Stimulated activated CD4-positive, alpha-beta T cell treated with anti-CD3 and anti-CD28 coated beads, Interleukin-2, amount 100 ng/mL, for 4 hours (primary cell): ENCODE measurements around the gene MTMR10.

Experiments used
- DNase-seq: peaks from one replicate; pipeline ENCODE4 v3.0.0-alpha.2; 2020; ENCODE audit warnings: low read depth

Gene MTMR10

DNA sequence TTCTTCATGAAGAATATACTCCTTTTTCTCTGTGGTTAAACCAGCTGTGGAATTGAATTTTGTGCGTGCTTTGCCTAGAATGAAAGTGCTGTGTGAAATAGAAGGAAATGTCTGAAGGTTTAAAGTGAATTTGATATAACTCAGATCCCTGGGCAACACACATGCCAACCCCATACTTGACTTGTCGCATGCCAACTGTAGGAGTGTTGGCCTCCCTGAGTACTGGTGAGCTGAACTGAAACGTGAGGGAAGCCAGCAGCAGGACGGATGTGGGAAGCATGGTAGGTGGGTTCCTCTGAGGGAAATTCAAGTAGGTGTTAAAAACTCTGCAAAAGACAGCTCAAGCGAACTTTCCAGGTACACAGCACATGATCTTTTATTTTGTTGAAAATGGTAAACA, 73.1 kb downstream of the MTMR10 start:
- DNase-seq: no peak

DNA sequence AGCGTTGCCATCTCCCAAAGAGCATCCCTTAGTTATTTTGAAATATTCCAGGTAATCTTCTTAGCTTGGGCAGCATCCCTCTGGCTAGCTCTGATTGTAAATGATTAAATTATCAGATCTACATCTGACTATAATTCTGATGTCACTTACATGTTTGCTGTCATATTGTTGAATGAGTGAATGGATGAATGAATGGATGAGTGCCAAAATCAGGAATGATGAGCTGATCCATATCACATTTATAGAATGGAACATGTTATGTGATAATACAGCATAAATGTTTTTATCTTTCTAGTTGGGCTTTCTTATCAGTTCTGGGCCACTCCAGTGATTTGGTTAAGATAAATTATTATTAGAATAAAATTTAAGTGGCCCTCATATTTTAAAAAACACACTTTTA, 73.8 kb downstream of the MTMR10 start:
- no peak for DNase-seq

DNA sequence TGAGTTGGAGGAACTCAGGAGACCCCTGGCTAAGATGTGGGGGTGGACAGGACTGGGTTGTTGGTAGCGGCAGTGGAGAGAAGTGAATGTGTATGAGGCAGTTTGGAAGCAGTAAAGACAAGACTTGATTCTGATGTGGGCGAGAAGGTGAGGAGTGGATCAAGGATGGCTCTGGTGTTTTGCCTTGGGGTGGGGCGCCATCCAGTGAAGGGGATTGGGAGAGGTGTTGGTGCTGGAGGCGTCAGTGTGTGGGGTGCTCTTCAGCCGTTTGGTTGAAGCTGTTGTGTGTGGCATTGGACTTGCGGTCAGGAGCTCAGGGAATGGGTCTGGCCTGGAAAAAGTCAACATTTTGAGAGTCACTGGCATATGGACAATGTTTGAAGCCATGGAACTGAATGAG, 74.4 kb downstream of the MTMR10 start:
- no peak for DNase-seq

DNA sequence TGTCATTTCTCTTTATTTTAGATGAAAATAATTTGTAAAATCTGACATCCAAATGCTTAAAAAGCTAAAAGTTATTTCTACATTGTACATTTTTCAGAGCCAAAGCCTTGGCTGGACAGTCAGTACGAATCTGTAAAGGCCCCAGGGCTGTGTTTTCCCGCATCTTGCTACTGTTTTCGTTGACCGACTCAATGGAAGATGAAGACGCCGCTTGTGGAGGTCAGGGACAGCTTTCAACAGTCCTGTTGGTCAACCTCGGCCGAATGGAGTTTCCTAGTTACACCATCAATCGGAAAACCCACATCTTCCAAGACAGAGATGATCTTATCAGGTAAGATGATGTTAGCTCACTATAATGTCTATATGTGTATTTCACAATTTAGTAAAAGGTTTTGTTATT, 77.7 kb downstream of the MTMR10 start:
- no peak for DNase-seq

DNA sequence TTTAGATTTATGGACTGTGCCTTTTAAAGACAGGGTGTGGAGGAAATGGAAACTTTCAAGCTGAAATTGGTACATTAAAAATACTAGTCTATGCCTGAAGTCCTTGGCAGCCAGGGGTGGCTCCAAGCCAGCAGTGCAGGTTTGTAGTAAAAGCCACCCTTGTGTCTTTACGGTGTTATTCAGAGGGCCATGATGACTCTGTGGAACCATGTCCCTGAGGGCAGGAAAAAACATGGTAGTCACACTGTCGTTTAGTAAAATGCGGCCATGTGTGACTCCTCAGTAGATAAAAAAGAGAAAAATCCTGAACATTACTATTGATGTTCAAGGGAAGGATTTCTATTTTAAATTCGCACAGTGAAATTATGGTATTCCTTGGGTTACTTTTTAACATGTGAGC, 85.1 kb downstream of the MTMR10 start:
- DNase-seq: no peak

DNA sequence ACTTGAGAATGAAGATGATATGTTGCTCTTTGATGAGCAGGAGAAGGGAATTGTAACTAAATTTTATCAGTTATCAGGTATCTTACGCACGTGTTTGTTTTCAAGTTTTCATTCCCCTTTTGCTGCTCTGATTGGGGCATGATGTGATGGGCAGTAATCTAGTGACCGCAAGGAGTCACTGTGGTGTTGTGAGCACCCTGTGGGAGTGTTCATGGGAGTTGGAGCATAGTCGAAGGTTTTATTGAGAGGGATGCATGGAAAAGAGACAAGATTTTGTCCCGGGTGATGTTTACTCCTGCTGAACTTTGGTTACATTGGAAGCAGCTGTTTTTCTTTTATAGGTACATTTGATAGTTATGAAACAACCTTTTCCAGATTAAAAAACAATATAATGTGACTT, 85.6 kb downstream of the MTMR10 start:
- no peak for DNase-seq

DNA sequence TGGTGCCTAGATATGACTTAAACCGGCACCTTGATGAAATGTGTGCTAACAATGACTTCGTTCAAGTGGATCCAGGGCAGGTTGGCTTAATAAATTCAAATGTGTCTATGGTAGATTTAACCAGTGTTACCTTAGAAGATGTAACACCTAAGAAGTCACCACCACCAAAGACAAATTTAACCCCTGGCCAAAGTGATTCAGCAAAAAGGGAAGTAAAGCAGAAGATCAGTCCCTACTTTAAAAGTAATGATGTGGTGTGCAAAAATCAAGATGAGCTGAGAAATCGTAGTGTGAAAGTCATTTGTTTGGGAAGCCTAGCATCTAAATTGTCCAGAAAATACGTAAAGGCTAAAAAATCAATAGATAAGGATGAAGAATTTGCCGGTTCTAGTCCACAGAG, 86.6 kb downstream of the MTMR10 start:
- DNase-seq: no peak

DNA sequence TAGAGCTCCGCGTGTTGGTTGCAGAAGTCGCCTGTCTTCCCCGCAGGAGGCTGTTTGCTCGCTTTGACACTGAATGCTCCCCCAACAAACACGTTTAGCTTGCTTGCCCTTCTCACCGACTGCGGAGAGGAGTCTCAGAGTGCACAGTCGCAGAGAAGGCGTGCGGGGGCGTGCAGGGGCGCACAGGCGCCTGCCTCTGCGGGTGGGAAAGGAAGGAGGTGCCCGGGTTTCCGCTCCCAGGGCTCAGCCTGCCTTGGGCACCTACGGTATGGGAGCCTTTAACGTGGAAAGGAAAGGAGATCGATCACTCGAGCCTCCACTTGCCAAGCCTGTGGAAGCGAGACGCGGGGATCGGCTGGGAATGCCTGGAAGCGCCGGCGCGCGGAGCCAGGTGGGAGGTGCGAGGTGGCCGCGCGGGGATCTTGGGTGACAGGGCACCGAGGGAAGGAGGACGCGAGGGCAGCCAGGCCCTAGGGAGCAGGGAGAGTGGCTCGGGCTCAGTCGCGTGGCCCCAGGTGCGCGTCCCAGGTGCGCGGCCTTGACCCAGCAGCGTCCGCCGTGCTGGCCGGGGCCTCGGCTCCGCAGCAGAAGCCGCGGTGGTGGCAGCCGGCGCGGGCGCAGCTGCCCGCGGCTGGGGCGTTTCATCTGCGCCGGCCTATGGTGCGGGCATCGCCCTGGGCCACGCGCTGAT, 87.8 kb downstream of the MTMR10 start, which contains the start of gene FAN1:
Gene FAN1 (plus strand): TSS at position 419 of the 691 bp plus-strand sequence. CDS start 749 bp downstream, outside the sequence.
- DNase-seq: peak; percentile 80

DNA sequence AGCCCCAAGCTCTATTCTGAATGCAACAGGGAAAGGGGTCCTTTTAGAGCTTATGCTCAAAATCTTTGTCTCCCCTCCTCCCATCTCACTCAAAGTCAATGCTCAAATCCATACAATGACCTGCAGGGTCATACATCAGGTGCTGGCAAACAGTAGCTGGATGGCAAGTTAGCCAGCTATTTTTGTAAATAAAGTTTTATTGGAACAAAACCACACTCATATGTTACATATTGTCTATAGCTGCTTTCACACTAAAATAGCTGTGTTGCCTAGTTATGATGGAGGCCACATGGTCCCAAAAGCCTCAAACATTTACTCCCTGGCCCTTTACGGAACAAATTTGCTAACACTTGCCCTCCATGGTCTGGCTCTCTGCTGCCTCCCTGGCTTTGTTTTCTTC, 89.5 kb downstream of the MTMR10 start:
- DNase-seq: no peak

DNA sequence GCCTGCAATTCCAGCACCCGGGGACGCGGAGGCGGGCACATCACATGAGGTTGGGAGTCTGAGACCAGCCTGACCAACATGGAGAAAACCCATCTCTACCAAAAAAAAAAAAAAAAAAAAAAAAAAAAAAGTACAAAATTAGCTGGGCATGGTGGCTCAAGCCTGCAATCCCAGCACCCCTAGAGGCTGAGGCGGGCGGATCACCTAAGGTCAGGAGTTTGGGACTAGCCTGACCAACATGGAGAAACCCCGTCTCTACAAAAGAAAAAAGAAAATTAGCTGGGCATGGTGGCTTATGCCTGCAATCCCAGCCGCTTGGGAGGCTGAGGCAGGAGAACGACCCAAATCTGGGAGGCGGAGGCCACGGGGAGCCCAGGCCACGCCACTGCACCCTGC, 95.2 kb downstream of the MTMR10 start:
- no peak for DNase-seq

DNA sequence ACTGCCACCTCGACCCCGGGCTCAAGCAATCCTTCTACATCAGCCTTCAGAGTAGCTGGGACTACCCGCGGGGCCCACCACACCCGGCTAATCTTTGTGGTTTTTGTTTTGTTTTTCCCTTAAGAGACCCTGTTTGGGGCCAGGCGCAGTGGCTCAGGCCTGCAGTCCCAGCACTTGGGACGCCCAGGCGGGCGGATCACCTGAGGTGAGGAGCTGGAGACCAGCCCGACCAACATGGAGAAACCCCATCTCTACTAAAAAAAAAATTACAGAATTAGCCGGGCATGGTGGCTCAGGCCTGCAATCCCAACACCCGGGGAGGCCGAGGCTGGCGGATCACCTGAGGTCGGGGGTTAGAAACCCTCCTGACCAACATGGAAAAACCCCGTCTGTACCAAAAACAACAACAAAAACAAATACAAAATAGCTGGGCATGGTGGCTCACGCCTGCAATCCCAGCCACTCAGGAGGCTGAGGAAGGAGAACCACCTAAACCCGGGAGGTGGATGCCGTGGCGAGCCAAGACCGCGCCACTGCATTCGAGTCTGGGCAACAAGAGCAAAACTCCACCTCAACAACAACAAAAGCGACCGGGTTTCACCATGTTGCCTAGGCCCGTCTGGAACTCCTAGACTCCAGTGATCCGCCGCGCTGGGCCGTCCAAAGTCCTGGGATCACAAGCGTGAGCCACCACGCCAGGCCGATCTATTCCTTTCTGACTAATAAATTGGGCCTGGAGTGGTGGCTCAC, 95.8 kb downstream of the MTMR10 start:
- no peak for DNase-seq

DNA sequence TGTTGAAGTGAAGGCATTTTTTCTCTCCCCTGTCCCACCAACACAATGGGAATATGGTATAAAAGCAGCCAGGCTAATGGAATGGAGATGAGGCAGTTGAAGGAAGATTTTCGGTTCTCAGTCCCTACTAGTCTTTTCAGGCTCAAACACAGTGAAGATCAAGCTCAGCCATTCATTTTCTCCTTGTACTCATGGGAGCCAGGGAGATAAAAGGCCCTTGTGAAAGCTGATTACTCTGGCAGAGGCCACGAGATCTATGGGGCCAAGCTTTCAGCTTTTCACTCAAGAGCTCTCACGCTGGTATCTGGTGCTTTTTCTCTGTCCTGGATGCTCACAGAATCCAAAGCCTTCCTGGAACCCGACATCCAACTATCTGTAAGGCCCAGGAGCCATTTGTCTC, 102.2 kb downstream of the MTMR10 start:
- DNase-seq: no peak
